ENCODE data around the gene DEGS2. TPM values are rescaled to one million over a fixed set of nuclear protein-coding genes. Genes with fewer than 3 reads are reported as not detected.
A peak's percentile ranks its signal among the peaks of the same experiment; 100 is the strongest.

Gene DEGS2
- polyA plus RNA-seq, 1 donor from 2014 or later, result 6.5 TPM

DNA sequence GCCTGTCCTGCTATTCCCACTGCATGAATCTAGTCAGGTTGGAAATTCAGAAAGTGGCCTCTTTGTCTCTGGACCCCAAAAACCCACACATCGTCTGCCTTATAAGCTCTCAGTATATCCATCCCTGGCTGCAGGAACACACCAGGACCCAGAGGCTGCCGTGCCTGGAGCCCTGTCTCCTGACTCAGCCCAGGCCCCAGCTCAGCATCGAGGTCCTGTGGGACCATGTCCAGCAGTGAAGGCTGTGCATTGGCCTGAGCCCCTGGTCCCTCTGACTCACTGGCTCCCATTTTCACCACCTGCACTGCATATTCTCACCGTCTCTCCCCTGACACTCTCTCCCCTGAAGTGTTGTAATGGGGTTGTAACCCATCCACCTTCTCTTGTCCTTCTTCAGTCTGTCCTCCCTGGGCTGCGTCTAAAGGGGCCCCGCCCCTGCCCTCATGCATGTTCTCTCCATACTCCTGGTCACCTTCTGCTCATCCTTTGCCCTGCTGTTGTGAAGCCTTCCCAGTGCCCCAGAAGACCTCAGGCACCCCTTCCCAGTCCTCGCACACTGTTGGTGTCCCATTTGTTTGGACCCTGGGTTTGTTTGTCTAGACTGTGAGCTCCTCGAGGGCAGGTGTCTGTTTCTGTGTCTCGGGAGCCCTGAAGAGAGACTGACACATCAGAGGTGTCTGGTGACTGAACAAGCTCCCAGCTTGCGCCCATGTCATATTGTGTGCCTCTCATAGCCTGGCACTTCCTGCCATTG is 50.4 kb downstream of the DEGS2 start:
- Mint-ChIP-seq H3K36me3 (peaks cover 5% of the 10 kb centered on the region), H3K27ac (peak overlapping the region; percentile 23 to 83 (median 33)), H3K27me3 (no peaks in the 10 kb centered on the region), H3K4me1 (peaks cover 21 to 45% (median 31%) of the 10 kb centered on the region in 3 donors), H3K4me3 (peak overlapping the region in 1 of 4 donors; percentile 63), H3K9me3 (no peaks in the 10 kb centered on the region)

DNA sequence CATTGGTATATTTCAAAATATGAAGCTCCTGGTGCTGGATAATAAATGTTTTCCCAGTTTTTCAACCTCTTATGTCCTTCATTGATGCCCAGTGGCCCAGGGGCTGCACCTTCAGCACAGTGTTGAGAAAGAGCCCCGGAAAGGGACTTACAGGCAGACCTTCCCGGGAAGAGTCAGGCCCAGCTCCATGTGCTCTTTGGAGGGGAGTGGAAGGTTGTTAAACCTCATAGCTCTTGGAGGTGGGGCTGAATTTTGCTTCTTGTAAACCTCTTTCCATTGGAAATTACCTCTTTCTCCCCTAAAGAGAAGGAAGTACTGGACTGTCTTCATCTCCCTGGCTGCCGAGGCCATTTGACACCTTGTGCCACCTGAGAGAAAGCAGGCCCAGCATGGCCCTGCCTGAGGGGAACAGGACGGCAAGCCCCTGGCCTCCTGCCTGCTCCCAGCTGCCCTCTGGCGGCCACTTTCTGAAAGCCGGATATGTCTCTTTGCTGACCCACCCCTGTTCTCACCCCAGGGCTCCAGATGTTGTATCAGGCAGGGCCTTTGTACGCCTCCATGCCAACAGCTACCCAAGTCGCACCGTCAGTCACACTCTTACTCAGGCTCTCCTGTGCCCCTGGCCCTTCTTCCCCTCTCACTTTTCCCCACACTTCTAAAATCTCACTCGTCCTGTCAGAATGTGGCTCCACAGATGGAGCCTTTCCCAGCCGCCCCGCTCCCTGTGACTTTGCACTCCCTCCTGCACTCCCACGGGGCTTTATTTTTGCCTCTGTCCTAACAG is 51.2 kb downstream of the DEGS2 start:
- H3K9me3 Mint-ChIP-seq, result no peaks in the 10 kb centered on the region
- peaks cover 5% of the 10 kb centered on the region for H3K36me3 Mint-ChIP-seq
- H3K4me3 Mint-ChIP-seq, result peak overlapping the region in 2 of 4 donors; percentile 63 to 72
- peaks cover 29 to 51% (median 39%) of the 10 kb centered on the region in 3 donors for H3K4me1 Mint-ChIP-seq
- no peaks in the 10 kb centered on the region for H3K27me3 Mint-ChIP-seq
- H3K27ac Mint-ChIP-seq, result peak overlapping the region; percentile 33 to 89 (median 83)

DNA sequence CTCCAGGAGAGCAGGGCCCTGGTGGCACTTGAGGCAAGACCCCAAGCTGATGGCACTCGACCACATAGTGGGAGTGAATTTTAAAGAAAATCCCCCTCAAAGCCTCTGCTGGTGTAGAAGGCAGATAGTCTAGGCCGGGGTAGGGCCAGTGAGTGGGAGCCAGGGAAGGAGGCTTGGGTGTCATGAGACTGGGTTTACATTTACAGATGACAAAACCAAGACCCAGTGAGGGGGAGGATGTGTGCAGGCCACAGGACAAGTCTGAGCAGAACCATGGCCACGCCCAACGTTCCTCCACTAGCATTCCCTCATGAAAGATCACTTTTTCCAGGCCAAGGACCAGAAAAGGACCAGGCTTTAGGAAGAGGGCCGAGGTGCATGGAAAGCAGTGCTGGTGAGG is 52.2 kb downstream of the DEGS2 start:
- H3K9me3 Mint-ChIP-seq, result no peaks in the 10 kb centered on the region
- H3K4me1 Mint-ChIP-seq, result peaks cover 26 to 53% (median 39%) of the 10 kb centered on the region in 3 donors
- peak overlapping the region in 1 of 4 donors; percentile 47 for H3K4me3 Mint-ChIP-seq
- no peaks in the 10 kb centered on the region for H3K27me3 Mint-ChIP-seq
- peaks cover 5% of the 10 kb centered on the region for H3K36me3 Mint-ChIP-seq
- H3K27ac Mint-ChIP-seq, result peak overlapping the region; percentile 33 to 69 (median 63)

DNA sequence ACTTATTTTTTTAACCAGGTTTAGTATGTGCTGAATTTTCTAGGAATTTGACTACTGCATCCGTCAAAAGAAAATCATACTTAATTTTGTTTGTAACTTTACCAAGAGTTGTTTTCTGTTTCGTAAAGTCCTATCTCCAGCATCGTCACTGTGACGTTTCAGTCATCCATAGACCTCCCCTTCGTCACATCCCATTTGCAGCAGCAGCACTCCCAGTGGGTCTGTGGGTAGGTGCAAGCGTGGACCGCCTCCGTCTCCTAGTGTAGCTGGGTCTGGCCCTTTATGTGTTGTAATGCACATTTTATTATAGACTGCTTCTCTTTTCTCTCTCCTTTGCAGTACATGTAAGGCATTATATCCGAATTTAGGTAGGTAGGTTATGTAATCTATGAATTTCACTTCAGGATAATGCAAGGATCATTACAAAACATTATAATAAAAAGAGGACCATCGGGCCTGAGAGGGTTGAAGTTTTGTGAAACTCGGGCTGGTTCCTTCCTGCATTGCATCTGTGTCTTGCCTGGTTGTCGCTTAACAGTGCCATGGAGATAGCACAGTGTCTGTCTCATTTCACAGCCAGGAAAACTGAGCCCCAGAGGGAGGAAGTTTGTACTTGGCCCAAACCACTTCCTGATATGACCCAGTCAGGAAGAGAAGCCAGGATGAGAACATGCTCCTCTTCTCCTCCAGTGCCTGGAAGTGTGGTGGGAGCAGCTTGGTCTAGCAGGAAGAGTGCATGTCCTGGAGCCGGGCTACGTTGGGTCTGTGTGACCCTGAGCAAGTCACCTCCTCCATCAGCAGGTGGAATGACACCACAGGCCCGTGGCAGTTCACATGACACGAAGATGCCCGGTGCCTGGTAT is 53.0 kb downstream of the DEGS2 start:
- peak overlapping the region in 2 of 3 donors; percentile 63 to 69 for H3K27ac Mint-ChIP-seq
- H3K27me3 Mint-ChIP-seq, result no peaks in the 10 kb centered on the region
- H3K4me3 Mint-ChIP-seq, result no peak overlapping the region
- H3K36me3 Mint-ChIP-seq, result peaks cover 5% of the 10 kb centered on the region
- peaks cover 31 to 55% (median 41%) of the 10 kb centered on the region in 3 donors for H3K4me1 Mint-ChIP-seq
- H3K9me3 Mint-ChIP-seq, result no peaks in the 10 kb centered on the region

DNA sequence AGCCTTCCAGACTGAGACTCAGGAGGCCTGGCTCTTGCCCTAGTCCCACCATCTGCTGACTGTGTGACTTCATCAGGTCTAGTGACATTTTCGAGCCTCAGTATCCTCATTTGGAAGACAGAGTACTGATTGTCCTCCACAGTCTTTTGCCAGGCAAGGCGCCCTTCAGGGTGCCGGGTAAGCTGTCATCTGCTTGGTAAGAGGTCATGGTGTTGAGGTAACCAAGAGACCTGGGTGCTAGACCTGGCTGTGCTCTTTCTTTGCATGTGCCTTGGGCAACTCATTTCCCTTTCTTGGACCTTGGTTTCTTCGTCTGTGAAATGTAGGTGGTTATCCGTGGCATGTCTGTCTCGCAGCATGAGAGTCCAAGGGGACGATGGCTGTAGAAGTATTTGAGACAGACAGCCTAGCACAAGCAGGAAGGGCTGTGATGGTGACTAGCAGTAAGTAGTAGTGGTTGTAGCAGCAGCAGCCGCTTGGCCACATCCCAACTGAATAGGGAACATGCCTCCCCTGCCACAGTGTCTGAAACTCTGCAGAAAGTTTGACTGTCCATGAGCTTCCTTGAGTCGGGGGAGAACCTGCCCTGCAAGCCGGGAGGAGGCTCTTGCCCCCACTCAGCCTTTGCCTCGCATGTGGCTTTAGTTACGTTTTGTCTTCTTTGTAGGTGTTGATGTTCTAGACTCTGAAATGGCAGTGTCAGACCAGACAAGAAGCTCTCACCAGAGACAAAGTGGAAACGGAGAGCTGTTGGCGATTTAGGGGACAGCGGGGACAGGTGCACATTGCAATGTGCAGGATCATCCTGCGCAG is 53.9 kb downstream of the DEGS2 start:
- H3K9me3 Mint-ChIP-seq, result no peaks in the 10 kb centered on the region
- no peaks in the 10 kb centered on the region for H3K27me3 Mint-ChIP-seq
- peaks cover 31 to 57% (median 41%) of the 10 kb centered on the region in 3 donors for H3K4me1 Mint-ChIP-seq
- no peak overlapping the region for H3K4me3 Mint-ChIP-seq
- peak overlapping the region in 1 of 3 donors; percentile 69 for H3K27ac Mint-ChIP-seq
- H3K36me3 Mint-ChIP-seq, result peaks cover 5% of the 10 kb centered on the region

DNA sequence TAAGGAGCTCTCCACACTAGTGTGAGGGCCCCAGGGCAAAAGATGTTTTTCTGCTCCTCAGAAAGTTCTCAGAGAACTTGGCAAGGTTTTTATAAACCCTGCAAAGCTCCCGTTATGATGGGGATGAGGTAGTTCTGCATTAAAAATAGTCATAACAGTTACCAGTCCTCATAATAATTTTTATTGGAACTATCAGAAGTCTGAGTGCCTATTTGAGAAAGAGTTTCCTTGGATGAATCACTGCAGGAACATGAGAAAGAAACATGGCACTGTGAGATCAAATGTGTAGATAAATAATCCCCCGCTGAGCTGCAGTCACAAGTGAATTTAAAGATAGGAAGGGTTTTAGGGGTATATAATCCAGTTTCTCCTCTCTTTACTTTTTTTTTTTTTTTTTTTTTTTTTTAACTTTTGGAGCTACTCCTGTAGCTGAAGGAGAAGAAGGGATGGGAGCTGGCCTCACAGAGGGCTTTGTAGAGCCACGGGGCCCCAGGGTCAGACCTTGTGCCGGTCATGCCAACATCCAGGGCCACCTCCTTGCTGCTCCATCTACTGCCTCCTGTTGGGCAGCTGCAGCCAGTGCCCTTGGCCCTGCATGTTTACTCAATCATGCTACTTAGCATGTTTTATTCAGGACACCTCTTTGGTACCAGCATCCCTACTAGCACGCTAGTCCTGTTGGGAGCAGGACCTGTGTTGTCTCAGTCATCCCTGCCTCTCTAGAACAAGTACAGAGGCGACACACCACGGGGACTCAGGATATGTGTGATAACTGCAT is 54.7 kb downstream of the DEGS2 start:
- H3K4me3 Mint-ChIP-seq, result peak overlapping the region in 1 of 4 donors; percentile 90
- H3K9me3 Mint-ChIP-seq, result no peaks in the 10 kb centered on the region
- H3K27ac Mint-ChIP-seq, result peak overlapping the region; percentile 13 to 87 (median 87)
- no peaks in the 10 kb centered on the region for H3K27me3 Mint-ChIP-seq
- peaks cover 5% of the 10 kb centered on the region for H3K36me3 Mint-ChIP-seq
- H3K4me1 Mint-ChIP-seq, result peaks cover 31 to 62% (median 45%) of the 10 kb centered on the region in 3 donors

DNA sequence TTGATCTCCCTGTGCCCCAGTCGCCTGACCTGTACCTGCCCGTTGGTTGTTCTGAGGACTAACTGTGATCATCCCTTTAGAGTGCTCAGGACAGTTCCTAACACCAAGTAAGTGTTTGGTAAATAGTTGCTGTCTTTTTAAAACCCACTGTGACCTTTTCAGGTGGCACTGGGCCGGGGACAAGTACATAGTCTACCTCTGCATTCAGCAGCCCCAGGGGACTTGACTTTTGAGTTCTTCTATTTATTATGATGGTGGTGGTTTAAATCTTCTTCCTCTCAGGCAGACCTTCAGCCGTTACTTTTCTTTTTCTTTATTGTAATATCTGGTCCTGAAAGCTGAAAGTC is 55.5 kb downstream of the DEGS2 start:
- H3K36me3 Mint-ChIP-seq, result peaks cover 5% of the 10 kb centered on the region
- H3K9me3 Mint-ChIP-seq, result no peaks in the 10 kb centered on the region
- peak overlapping the region; percentile 13 to 87 (median 87) for H3K27ac Mint-ChIP-seq

DNA sequence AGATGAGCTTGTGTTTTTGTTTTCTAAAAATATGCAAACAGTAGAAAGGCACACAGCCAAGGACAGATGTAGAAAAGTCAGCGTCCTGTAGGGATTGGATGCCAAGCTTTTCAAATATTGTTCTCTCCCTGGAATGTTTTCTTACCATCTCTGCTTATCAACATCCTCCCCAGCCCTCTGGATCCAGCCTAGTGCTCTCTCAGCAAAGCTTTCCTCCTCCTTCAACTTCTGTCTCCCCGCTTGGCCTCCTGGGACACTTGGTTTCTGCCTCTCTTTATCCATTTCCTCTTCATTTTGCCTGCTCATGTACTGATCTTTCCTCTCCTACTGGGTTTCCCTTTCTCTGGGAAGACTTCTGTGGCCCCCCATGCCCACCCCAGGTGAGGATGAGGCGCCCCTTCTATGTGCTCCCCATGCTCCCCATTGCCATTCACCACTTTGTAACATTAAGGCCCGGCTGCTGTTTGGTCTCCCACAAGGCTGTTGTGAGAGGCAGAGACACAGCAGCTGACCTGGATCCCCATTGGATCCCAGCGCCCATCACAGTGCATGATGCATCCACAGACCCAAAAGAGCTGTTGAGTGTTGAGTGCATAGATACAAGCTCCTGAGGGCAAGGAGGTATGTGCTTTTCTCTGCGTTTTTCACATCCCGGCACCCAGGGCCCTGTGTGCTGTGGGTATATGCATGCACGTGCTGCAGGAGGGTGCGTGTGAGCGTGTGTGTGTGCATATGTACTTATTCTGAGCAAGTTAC is 56.0 kb downstream of the DEGS2 start:
- Mint-ChIP-seq H3K27ac (peak overlapping the region; percentile 13 to 87 (median 87)), H3K4me1 (peaks cover 28 to 57% (median 43%) of the 10 kb centered on the region in 3 donors), H3K27me3 (no peaks in the 10 kb centered on the region), H3K9me3 (no peaks in the 10 kb centered on the region), H3K36me3 (peaks cover 5% of the 10 kb centered on the region), H3K4me3 (peak overlapping the region in 2 of 4 donors; percentile 86 to 90)

More for the DNA sequence above, 55.5 kb downstream of the DEGS2 start:
- Mint-ChIP-seq H3K4me1 (peaks cover 31 to 61% (median 45%) of the 10 kb centered on the region in 3 donors), H3K4me3 (peak overlapping the region in 2 of 4 donors; percentile 86 to 90), H3K27me3 (no peaks in the 10 kb centered on the region)

DNA sequence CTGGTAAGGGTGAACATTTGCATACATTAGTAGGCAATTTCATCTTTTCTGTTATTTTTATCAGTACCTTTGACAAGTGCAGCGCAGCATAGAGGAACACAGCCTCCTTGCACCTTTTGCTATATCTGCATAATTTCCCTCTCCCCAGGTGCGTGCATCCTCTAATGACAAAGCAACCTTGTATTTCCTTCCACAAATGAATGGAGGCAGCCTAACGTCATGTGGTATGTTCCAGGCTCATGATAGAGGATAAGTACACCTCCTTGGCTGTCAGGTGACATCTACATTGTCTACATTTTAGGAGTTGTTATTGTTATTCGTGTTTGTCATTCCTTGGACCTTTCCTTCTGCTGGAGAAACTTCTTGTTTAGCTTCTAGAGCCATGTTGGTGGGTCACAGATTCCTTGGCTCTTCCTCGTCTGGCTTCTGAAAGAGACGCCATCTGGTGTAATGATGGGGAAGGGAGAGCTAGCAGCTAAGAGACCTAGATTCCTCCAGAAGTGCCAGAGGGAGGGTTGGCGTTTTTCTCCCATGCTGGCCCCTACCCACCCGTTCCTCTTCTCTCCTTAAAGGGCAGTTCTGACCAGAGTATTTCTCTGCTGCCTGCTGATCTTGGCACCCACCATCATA is 57.2 kb downstream of the DEGS2 start:
- Mint-ChIP-seq H3K36me3 (peaks cover 3% of the 10 kb centered on the region), H3K27me3 (no peaks in the 10 kb centered on the region), H3K4me1 (peaks cover 20 to 49% (median 36%) of the 10 kb centered on the region in 3 donors), H3K4me3 (no peak overlapping the region), H3K27ac (peak overlapping the region in 1 of 3 donors; percentile 88), H3K9me3 (no peaks in the 10 kb centered on the region)

DNA sequence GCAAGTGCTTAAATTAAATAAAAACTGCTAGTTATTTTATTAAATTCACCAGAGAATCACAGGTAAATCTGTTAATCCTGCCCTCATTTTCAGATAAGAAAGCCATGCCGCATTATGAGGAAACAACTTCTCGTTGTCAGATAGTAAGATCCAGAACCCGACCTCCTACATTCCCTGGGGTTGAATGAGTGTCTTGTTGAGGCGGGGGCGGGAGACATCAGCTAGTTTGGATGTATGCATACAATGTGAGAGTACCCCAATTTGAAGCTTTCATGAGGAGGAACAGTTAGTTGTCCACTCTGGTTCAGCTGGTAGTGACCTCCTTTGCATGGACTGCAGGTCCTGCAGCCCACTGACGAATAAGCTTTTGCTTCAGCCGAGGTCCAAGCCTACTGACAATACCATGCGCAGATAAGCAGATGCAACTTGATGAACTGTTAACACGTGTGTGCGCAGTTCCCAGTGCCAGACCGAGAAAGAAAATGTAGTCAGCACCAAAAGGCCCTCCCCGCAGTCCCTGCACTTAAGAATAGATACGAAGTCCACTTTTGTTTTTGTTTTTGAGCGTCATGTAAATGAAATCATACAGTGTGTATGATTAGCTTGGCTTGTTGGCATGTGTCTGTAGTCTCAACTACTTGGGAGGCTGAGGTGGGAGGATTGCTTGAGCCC is 59.3 kb downstream of the DEGS2 start:
- H3K27me3 Mint-ChIP-seq, result no peaks in the 10 kb centered on the region
- no peaks in the 10 kb centered on the region for H3K9me3 Mint-ChIP-seq
- H3K27ac Mint-ChIP-seq, result peak overlapping the region; percentile 16 to 82 (median 39)
- H3K36me3 Mint-ChIP-seq, result no peaks in the 10 kb centered on the region
- peaks cover 23 to 38% (median 36%) of the 10 kb centered on the region in 3 donors for H3K4me1 Mint-ChIP-seq
- H3K4me3 Mint-ChIP-seq, result no peak overlapping the region

DNA sequence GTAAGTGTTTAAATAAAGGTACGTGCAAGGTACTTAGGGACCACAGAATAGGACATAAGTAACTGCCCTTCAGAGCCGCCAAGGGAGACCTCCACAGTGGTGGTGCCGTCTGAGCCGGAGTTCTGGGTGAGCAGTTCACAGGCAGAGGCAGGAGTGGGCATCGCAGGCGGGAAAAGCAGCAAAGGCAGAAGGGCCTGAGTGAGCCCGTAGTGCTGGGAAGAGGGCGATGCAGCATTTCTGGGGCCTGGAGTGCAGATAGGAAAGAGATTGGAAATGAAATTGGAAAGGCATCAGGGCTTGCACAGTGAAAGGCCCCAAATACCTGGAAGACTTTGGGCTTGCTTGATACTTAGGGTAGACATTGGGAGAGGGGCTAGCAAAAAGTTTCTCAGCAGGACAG is 61.3 kb downstream of the DEGS2 start:
- peaks cover 12 to 27% (median 22%) of the 10 kb centered on the region in 3 donors for H3K4me1 Mint-ChIP-seq
- no peaks in the 10 kb centered on the region for H3K9me3 Mint-ChIP-seq

DNA sequence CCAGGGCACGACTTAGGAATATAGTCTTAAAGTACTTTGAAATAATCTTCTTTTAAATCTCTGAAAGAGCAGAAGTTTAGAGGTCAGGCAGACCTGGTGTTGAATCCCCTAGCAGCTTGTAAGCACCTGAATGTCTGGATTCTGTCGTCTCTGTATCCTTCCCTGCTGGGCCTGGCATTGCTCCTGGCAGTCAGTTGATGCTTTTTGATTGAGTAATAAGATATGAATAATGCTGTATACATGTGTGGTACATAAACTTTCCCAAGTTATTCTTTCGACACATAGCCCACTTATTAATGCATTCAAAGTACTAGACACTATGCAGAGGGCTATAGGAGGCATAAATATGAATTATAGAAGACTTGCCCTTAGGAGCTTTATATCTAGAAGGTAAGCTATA is 62.8 kb downstream of the DEGS2 start:
- Mint-ChIP-seq H3K27ac (peak overlapping the region in 1 of 3 donors; percentile 48), H3K27me3 (no peaks in the 10 kb centered on the region), H3K9me3 (no peaks in the 10 kb centered on the region), H3K4me1 (peaks cover 6 to 21% (median 15%) of the 10 kb centered on the region in 3 donors), H3K4me3 (no peak overlapping the region), H3K36me3 (no peaks in the 10 kb centered on the region)

More for the DNA sequence above, 61.3 kb downstream of the DEGS2 start:
- no peak overlapping the region for H3K4me3 Mint-ChIP-seq
- no peaks in the 10 kb centered on the region for H3K36me3 Mint-ChIP-seq
- H3K27me3 Mint-ChIP-seq, result no peaks in the 10 kb centered on the region
- H3K27ac Mint-ChIP-seq, result peak overlapping the region in 1 of 3 donors; percentile 52

Measured in IgD-negative memory B cell (primary cell).